Kidney epithelial cell (primary cell): ENCODE results near the gene HUWE1. TPM values are rescaled to one million over a fixed set of nuclear protein-coding genes. Genes with fewer than 3 reads are reported as not detected.
"Not testable (repeated sequence)": the region's sequence is repeated elsewhere in the genome, so short reads cannot be mapped to it uniquely, and the experiment has no call there.

Source experiments
- DNase-seq: peaks from one replicate; pipeline ENCODE4 v3.0.0-alpha.2; 2010; ENCODE audit warnings: low read depth
- H3K27me3 ChIP-seq: 2 replicates; pipeline ENCODE4 v1.6.0; 2011; ENCODE audit warnings: low read length; ENCODE audit not compliant: control insufficient read depth, insufficient read depth
- H3K36me3 ChIP-seq: 2 replicates; pipeline ENCODE4 v1.5.1; 2011; ENCODE audit warnings: low read length; ENCODE audit not compliant: control insufficient read depth, insufficient read depth
- H3K4me3 ChIP-seq: 2 replicates; pipeline ENCODE4 v1.5.1; 2011; ENCODE audit warnings: low read depth, mild to moderate bottlenecking, control low read depth, low read length
- CTCF ChIP-seq: IDR thresholded peaks from 2 replicates; pipeline ENCODE4 v1.5.1; 2011; ENCODE audit warnings: mild to moderate bottlenecking, moderate library complexity, low read length, control low read depth, inconsistent platforms; ENCODE audit not compliant: insufficient read depth, poor library complexity, severe bottlenecking
- total RNA-seq: library from RNA; depleted of rRNA; stranded (reverse); fragments of >200 nt; gene quantifications from 2 replicates; pipeline ENCODE4 v1.2.3, GENCODE V29; 2015

Gene HUWE1
- total RNA-seq, 1 donor from 2014 or later, result 121 TPM

- no peak for TF ChIP-seq CTCF
- no peak overlapping the region for H3K4me3 ChIP-seq
- H3K27me3 ChIP-seq, result no peaks in the 10 kb centered on the region
- peaks cover 1% of the 10 kb centered on the region for H3K36me3 ChIP-seq
- no peak for DNase-seq
These were observed 138.9 kb downstream of the HUWE1 start for GRCh38 chrX:53547668-53548067.

GRCh38 chrX:53544936-53545335 lies 141.6 kb downstream of the HUWE1 start:
- Histone ChIP-seq H3K36me3 (peaks cover 1% of the 10 kb centered on the region), H3K27me3 (no peaks in the 10 kb centered on the region), H3K4me3 (no peak overlapping the region)
- TF ChIP-seq CTCF, result no peak
- no peak for DNase-seq

GRCh38 chrX:53538781-53539180 lies 147.7 kb downstream of the HUWE1 start:
- TF ChIP-seq CTCF, result no peak
- Histone ChIP-seq H3K36me3 (peaks cover 2% of the 10 kb centered on the region), H3K27me3 (no peaks in the 10 kb centered on the region), H3K4me3 (no peak overlapping the region)
- DNase-seq, result no peak

GRCh38 chrX:53531255-53531966 lies 155.1 kb downstream of the HUWE1 start:
- DNase-seq, H3K4me3 ChIP-seq, H3K27me3 ChIP-seq, H3K36me3 ChIP-seq: not testable (repeated sequence)

GRCh38 chrX:53526999-53527398 lies 159.5 kb downstream of the HUWE1 start:
- Histone ChIP-seq H3K36me3 (no peaks in the 10 kb centered on the region), H3K27me3 (no peaks in the 10 kb centered on the region), H3K4me3 (no peak overlapping the region)
- no peak for TF ChIP-seq CTCF
- no peak for DNase-seq

- TF ChIP-seq CTCF, result no peak
- H3K27me3 ChIP-seq, result no peaks in the 10 kb centered on the region
- H3K36me3 ChIP-seq, result no peaks in the 10 kb centered on the region
- no peak overlapping the region for H3K4me3 ChIP-seq
- DNase-seq, result no peak
These were observed 175.2 kb downstream of the HUWE1 start for GRCh38 chrX:53511322-53511721.

GRCh38 chrX:53504035-53504434 lies 182.5 kb downstream of the HUWE1 start:
- DNase-seq, H3K4me3 ChIP-seq, H3K36me3 ChIP-seq, H3K27me3 ChIP-seq: not testable (repeated sequence)
